NCI-H2227 treated with DMSO at 0.1 percent for 48 hours (cell line): ENCODE results near the gene ADAMTS2.

Experiments used
- DNase-seq: peaks from one replicate; lab custom pipeline; 2025; lab: John Stamatoyannopoulos, UW

Gene ADAMTS2

DNA sequence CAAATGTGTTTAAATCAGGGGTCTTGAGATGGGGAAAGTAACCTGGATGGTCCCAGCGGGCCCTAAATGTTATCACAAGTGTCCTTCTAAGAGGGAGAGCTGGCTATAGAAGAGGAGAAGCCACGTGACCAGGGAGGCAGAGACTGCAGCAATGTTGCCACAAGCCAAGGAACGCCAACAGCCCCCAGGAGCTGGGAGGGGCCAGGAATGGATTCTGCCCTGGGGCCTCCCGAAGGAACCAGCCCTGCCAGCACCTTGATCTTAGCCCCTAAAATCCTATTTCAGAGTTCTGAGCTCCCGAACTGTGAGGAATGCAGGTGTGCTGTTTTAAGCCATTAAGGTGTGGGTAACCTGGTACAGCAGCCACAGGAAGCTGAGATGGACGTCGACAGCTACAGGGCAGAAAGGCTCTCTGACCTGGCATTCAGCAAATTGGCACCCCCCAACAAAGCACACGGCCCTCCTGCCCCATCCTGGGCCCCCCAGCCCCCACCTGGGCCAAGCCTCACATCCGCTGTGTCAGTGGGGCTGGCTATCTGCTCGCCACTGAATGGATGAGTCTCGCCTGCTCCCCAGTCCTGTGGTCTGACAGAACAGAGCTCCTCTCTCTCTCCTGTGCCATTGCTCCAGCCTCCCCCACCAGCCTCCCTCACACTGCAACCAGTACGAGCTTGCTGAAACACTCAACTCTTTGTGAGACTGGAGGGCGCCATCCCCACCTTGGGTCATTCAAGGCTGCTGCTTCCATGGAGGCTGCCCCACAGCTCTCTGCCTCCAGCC is 78.8 kb downstream of the ADAMTS2 start:
- no peak for DNase-seq

DNA sequence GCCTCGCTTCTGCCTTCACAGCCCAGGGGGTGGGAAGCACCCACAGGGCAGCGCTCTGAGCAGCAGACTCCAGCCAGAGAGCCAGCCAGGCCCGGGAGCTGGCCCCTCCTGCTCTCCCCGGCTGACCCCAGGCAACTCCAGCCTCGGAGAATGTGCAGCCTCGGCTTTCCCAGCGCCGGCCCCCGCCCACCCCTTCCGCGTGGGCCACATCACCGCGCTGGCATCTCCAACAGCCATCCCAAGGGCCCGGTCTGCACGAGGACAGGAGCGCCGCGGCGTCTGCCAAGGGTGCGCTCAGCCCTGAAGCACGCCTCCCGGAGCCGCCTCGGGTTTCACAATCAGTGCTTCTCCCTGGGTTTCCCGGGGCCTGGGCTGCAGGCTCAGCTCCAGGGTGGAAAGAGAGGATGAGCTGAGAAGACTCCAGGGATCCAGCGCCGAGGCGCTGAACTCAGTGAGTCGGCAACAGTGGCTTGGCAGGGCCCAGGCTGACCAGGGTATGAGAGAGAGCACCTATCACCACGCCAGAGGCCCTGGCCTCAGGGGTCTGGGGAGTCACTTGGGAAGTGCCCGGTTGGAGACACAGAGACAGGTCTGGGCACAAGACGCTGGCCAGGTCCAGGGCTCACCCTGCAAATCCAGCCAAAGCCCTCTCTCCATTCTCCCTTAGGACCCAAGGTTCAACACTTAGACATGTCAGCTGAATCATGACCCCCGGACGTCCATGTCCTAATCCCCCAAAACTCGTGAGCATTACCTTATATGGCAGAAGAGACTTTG is 79.6 kb downstream of the ADAMTS2 start:
- no peak for DNase-seq

GRCh38 chr5:179264783-179265513 is 80.3 kb downstream of the ADAMTS2 start:
- DNase-seq: no peak

- no peak for DNase-seq
Observed at GRCh38 chr5:179264053-179264782, 81.0 kb downstream of the ADAMTS2 start.

DNA sequence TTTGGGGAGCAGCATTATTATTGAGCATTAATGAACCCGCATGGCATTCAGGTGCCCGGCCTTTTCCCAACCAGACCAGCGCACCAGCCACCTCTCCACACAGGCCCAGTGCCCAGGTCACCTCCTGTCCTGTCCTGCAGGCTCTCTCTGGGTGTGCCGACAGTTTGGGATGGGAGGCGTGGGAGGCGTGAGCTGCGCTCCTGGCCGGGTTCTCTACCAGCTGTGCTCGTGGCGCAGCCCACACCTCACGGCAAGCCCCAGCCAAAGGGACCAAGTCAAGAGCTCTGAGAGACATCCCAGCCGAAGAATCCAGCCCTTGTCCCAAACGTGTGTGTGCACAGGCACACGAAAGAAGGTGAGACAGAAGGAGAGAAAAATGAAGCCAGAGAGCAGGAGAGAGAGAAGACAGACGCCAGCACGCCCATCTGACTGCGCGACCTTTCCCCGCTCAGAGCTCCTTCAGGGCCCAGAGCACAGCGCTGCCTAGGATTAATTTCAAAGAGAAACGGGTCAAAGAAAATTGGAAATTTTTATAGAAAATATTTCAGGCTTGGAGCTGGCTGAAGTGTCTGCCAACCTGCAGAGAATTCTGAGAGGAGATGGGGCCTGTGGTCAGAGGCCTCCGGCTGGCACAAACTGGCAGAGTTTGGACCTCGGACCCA is 81.7 kb downstream of the ADAMTS2 start:
- no peak for DNase-seq

DNA sequence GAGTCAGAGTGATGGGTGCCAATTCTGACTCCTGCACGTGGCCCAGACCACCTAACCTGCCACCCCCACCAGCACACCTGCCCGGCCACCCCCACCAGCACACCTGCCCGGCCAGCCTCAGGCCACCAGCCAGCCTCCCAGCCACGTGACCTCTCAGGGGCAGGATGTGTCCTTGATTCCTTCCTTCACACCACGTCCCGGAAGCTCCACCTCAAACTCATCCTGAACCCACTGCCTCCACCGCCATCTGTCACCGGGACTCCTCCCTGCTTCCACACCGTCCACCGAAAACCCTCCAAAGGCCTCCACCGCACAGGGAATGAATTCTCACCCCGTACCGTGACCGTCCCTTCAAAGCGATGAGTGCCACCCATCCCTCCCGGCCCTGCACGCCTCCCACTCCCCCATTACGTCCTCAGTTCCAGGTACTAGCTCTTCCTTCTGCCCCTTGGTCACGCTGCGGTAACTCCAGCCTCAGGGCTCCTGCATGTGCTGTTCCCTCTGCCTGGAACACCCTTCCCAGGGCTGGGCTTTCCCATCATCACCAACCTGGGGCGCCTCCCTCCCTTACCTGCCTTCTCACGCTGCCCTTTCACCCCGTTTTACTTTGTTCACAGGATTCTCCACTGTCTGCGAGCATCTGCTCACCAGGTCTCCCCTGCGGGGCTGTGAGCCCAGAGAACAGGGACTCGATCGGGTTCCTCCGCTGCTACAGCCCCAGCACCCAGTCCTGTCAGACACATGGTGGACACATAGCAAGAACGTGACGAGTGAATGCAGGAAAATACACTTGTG is 82.9 kb downstream of the ADAMTS2 start:
- DNase-seq: no peak

- DNase-seq: no peak
Observed at GRCh38 chr5:179261301-179262125, 83.7 kb downstream of the ADAMTS2 start.

DNA sequence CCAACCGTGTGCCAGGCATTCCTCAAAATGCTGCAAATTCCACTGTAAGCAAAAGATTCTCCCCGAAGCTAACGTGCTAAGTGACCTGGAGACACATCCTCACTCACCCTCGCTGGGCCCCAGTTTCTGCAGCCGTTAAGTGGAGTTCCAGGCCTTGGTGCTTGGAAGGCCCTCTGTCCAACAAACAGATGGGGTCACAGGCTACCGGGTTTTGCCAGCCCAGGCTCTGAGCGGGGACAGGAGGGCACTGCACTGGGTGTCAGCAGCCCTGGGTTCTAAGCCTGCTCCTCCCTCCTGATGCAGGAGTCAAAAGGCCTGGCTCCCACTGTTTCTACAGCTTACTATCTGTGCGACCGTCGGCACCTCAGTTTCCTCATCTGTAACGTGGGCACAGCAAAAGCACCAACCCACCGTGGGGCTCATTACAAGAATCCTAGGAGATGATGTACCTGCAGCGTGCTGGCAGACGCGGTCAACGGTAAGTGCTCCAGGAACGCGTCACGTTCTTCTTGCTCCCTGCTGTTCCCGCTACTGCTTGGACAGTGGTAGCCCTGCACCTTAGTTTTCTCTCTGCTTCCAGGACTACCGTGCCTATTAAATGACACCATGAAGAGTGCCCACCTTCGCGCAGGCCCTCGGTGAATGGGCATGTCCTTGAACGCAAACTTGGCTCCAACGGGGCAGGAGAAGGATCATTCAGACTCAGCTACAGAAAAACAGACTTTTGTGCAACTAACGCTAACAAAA is 84.8 kb downstream of the ADAMTS2 start:
- DNase-seq: no peak

GRCh38 chr5:179259731-179260323 is 85.4 kb downstream of the ADAMTS2 start:
- no peak for DNase-seq

DNA sequence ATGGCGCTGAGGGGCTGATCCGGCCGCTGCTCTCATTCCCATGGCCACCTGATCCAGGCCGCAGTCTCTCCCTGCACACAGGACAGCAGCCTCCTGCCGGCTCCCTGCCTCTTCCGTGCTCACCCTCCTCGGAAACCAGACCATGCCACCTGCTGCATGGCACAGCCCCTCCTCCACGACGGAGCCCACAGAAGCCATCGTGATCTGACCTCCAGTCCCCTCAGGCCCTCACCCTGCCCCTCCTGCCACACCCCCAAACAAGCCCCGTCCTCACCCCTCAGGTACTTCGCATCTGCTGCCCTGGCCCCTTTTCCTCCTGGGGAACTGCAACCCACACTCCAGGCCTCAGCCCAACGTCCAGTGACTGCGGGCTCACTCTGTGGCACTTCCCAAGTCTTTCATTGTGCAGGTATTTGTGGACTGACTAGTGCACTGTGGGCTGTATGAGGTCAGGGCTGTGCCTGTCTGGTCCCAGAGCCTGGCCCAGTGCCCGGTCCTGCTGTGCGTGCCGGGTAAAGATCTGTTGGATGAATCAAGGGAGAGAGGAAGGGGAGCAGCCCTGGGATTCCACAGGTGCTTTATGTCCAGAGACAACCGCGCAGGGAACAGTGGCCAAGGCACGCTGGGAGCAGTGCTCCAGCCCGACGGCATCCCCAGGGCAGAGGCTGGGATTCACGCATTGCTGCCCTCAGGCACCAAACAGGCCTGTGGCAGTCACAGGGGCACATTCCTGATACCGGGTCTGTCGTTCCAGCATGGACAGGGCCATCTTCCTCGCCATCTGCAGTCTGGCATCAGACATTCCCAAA is 86.1 kb downstream of the ADAMTS2 start:
- no peak for DNase-seq

DNA sequence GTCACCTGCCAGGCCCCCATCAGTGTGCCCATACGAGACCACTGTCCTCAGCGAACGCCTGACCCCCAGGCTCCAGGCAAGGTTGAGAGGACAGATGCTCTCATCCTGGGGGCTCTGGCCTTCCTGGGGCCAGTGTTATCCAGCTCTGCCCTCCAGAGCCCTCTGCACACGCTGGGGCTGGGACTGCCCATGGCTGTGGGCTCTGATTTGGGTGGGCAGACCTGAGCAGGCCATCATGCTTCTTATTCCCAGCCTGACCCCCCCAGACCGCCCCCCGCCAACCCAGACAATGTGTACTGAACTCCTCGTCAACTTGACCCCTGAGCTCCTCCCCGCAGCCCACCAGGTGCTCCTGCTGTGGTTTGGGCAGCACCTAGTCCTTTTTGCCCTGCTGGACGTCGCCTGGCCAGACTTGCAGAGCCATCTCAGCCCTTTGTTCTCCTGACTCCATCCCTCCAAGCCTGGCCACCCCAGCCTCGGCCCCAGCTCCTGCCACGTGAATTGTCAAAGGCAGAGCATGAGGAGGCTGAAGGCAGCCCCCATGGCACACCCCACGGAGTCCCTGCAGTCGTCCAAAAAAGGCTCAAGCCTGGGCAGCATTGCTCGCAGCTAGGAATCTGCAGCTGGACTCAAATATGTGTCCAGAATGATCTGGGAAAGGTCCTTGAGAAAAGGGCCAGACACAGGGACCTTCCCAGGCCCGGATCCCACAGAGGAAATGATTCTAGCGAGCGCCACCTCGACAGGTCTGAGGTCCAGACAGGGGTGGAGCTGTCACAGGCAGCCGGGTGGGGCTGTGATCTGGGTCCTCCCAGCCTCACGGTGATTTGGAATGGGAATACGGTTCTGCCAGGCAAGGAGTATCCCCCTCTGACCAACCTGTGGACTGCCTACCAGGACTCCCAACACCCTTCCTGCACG is 87.0 kb downstream of the ADAMTS2 start:
- no peak for DNase-seq

GRCh38 chr5:179257176-179257682 is 88.0 kb downstream of the ADAMTS2 start:
- no peak for DNase-seq

GRCh38 chr5:179256328-179257175 is 88.7 kb downstream of the ADAMTS2 start:
- DNase-seq: no peak

DNA sequence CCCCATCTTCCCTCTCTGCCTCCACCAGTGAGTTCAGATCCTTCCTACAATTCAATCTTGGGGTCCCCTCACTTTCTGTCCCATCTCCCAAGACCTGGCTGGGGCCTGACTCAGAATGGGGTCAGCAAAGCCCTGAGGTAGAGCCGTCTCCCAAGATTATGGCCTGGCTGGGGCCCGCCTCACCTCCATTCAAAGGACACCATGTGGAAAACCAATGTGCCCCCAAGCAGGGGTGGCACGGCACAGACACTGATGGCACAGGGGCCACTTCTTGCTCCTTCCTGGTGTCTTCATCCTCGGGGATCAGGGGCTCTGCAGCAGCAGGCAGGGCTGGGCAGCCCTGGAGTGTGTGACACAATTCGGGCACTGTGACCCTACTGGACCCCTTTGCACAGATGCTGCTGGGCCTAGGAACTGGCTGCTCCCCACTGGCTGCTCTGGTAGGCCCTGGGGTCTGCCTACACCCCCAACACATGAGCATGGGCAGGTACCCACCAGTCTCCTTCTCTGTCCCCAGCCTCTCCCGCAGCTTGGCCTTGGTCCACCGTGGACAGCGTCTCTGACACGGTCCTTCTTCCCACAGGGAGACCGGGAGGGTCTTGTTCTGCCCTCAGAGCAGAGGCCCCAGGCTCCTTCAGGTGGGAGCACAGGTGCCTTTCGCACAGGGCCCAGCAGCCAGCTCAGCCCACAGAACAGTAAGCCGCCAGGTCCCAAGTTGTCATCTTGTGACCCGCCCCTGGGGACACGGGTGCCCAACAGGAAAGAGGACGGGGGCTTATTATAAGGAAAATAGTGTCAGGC is 89.5 kb downstream of the ADAMTS2 start:
- DNase-seq: no peak
